PFSK-1 (cell line): ENCODE measurements around the gene HMCN2.

Source experiments
- FOXP2 ChIP-seq: optimal IDR thresholded peaks from 2 replicates; pipeline ENCODE3; 2011; ENCODE audit warnings: borderline replicate concordance, control low read depth, inconsistent platforms; ENCODE audit not compliant: insufficient read depth; ENCODE audit errors: extremely low read length, extremely low read depth
- POLR2AphosphoS5 ChIP-seq: IDR thresholded peaks from 2 replicates; pipeline ENCODE4 v1.6.1; 2012; ENCODE audit warnings: low read depth, mild to moderate bottlenecking, control low read depth, low read length, moderate library complexity
- REST ChIP-seq, 2 experiments: IDR thresholded peaks; 2 replicates each; pipeline versions ENCODE4 v1.6.1 to v1.8.0; 2011 to 2012; ENCODE audit warnings: low read depth in 2 of 2, low read length in 2 of 2, control low read depth in 1 of 2, inconsistent platforms in 1 of 2, mild to moderate bottlenecking in 1 of 2, moderate library complexity in 1 of 2; ENCODE audit not compliant: insufficient read depth in 1 of 2
- SIN3A ChIP-seq: IDR thresholded peaks from 2 replicates; pipeline ENCODE4 v1.6.1; 2012; ENCODE audit warnings: mild to moderate bottlenecking, low read length, moderate library complexity, borderline replicate concordance; ENCODE audit not compliant: insufficient read depth
- TAF1 ChIP-seq: IDR thresholded peaks from 2 replicates; pipeline ENCODE4 v1.6.1; 2012; ENCODE audit warnings: low read length, control low read depth, borderline replicate concordance; ENCODE audit not compliant: insufficient read depth

- TF ChIP-seq REST (IDR thresholded peaks at IDR 0.05; ENCODE audit: insufficient read depth in 1 of 2, low read depth in 2 of 2, low read length in 2 of 2) = no peak
- no peak for TF ChIP-seq SIN3A
- peak; percentile 14; the same call in 1 of the 2 replicates for TF ChIP-seq POLR2AphosphoS5
- TF ChIP-seq TAF1 = no peak
- TF ChIP-seq FOXP2 = no peak
Observed at GRCh38 chr9:130451509-130452388, 186.2 kb downstream of the HMCN2 start.
